Mucosa of descending colon (tissue), 3 donors: ENCODE measurements around the gene TMCO4. TPM values are rescaled to one million over a fixed set of nuclear protein-coding genes. Genes with fewer than 3 reads are reported as not detected.

Source experiments
- ATAC-seq: fragments of 200-7000 bp; cut with Tn5 transposase; one replicate; pipeline ENCODE4 v1.9.1; 2020; ENCODE audit warnings: mild to moderate bottlenecking, moderate library complexity
- DNase-seq, 3 donors: peaks; one replicate each; pipeline ENCODE4 v3.0.0-alpha.2; 2020
- H3K36me3 ChIP-seq: fragments of 200-600 bp; one replicate; pipeline ENCODE4 v1.8.0; 2021; ENCODE audit warnings: low read depth, mild to moderate bottlenecking
- H3K4me1 ChIP-seq: fragments of 200-600 bp; one replicate; pipeline ENCODE4 v1.8.0; 2021; ENCODE audit warnings: low read depth, mild to moderate bottlenecking
- H3K4me3 ChIP-seq: fragments of 200-600 bp; one replicate; pipeline ENCODE4 v1.8.0; 2021; ENCODE audit warnings: mild to moderate bottlenecking
- H3K9me3 ChIP-seq: fragments of 200-600 bp; one replicate; pipeline ENCODE4 v1.8.0; 2021; ENCODE audit warnings: mild to moderate bottlenecking
- intact Hi-C, 2 donors: fragments of 100-400 bp; cut with DNase I in 1 of 2; cut with micrococcal nuclease in 1 of 2; formaldehyde crosslinking; loops; one replicate each; pipeline versions ENCODE4 v1.11.0 to v1.11.1; 2022; cut with DNase I, micrococcal nuclease
- total RNA-seq, 3 donors: library from RNA; stranded (reverse); fragmentation: NEBNext Ultra II Directional in 2 of 3; extraction: Animal tissue kit (Norgen Biotek cat#: 25700) in 2 of 3; gene quantifications; one replicate each; pipeline versions ENCODE4 v1.2.1 to v1.2.4, GENCODE V29; 2021 to 2023
- TF ChIP-seq, protein P1 (sequence below): fragments of 200-600 bp; IDR thresholded peaks from one replicate; pipeline ENCODE4 v1.8.0; 2022; ENCODE audit warnings: antibody characterized with exemption, mild to moderate bottlenecking
- donor health status: DM: no; HTN: no; CAD: no; lungs with moderate emphysema.
- donor health status: DM: no; HTN: no; CAD: no.
- donor health status: DM: no; HTN: yes; CAD: no.

TMCO4 gene
- total RNA-seq, 3 donors from 2014 or later: 27.9 to 42.8 (median 31.9) TPM

DNA sequence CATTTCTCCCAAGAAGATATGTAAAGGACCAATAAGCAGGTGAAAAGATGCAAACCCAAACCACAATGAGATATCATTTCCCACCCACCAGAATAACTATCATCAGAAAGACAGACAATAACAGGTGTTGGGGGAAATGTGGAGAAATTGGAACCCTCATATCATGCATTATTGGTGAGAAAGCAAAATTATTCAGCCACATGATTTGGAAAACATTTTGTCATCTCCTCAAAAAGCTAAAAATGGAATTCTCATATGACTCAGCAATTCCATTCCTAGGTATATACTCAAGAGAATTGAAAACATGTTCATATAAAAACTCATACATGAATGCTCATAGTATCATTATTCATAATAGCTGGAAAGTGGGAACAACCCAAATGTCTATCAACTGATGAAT, 40.5 kb upstream of the TMCO4 start:
- TF ChIP-seq, protein P1, sequence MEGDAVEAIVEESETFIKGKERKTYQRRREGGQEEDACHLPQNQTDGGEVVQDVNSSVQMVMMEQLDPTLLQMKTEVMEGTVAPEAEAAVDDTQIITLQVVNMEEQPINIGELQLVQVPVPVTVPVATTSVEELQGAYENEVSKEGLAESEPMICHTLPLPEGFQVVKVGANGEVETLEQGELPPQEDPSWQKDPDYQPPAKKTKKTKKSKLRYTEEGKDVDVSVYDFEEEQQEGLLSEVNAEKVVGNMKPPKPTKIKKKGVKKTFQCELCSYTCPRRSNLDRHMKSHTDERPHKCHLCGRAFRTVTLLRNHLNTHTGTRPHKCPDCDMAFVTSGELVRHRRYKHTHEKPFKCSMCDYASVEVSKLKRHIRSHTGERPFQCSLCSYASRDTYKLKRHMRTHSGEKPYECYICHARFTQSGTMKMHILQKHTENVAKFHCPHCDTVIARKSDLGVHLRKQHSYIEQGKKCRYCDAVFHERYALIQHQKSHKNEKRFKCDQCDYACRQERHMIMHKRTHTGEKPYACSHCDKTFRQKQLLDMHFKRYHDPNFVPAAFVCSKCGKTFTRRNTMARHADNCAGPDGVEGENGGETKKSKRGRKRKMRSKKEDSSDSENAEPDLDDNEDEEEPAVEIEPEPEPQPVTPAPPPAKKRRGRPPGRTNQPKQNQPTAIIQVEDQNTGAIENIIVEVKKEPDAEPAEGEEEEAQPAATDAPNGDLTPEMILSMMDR: no peak
- H3K4me1 ChIP-seq: peaks cover 1% of the 10 kb centered on the region
- DNase-seq: no peak
- H3K36me3 ChIP-seq: no peaks in the 10 kb centered on the region
- ATAC-seq: no peak
- H3K4me3 ChIP-seq: no peak overlapping the region
- intact Hi-C loops: no loop called here
- H3K9me3 ChIP-seq: no peaks in the 10 kb centered on the region

DNA sequence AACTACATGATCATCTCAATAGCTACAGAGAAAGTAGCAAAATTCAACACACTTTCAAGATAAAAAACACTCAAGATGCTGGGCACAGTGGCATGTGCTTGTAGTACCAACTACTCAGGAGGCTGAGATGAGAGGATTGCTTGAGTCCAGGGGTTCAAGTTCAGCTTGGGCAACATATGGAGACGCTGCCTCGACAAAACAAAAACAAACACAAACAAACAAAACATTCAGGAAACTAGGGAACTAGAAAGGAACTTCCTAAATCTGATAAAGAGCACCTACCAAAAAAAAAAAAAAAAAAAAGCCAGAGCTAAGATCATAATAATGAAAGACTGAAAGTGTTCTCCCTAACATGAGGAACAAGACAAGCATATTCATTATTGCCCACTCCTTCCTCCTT, 38.1 kb upstream of the TMCO4 start:
- ATAC-seq (no peak), DNase-seq (no peak)
- Histone ChIP-seq H3K9me3 (no peaks in the 10 kb centered on the region), H3K4me1 (no peaks in the 10 kb centered on the region), H3K36me3 (no peaks in the 10 kb centered on the region), H3K4me3 (no peak overlapping the region)
- intact Hi-C loops: no loop called here
- TF ChIP-seq, protein P1: no peak

DNA sequence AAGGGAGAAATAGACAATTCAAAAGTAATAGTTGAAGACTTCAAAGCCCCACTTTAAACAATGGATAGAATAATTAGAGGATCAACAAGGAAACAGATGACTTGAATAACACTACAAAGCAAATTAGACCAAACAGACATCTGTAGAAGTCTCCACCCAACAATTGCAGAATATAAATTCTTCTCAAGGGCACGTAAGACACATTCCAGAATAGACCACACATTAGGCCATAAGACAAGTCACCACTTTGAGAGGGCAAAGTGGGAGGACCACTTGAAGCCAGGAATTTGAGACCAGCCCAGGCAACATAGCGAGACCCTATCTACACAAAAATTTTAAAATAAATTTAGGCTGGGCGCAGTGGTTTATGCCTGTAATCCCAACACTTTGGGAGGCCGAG, 35.9 kb upstream of the TMCO4 start:
- no peak overlapping the region for H3K4me3 ChIP-seq
- no peaks in the 10 kb centered on the region for H3K36me3 ChIP-seq
- no peak for ATAC-seq
- TF ChIP-seq, protein P1: no peak
- no peak for DNase-seq
- no peaks in the 10 kb centered on the region for H3K4me1 ChIP-seq
- no peaks in the 10 kb centered on the region for H3K9me3 ChIP-seq
- intact Hi-C loops: no loop called here

DNA sequence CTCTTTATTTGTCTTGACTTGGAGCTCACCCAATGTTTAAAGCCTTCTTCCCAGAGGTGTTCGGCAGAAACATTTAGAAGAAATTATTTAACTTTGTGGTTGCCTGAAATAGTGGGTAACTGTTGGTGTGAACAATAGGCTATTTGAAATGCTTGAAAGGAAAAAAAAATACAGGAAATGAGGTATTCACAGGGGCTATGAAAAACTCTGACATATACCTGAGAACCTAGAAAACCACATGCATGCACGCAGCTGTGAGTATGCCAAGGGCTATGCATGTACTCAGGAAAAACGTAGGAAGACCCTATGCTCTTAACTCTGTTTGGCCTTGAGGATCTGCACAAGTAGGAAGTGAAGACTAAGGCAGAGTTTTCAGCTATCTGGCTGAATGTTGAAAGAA, 31.7 kb upstream of the TMCO4 start:
- no peak overlapping the region for H3K4me3 ChIP-seq
- TF ChIP-seq, protein P1: no peak
- H3K9me3 ChIP-seq: no peaks in the 10 kb centered on the region
- DNase-seq (no peak), ATAC-seq (no peak)
- H3K36me3 ChIP-seq: no peaks in the 10 kb centered on the region
- H3K4me1 ChIP-seq: no peaks in the 10 kb centered on the region
- intact Hi-C loops: no loop called here

DNA sequence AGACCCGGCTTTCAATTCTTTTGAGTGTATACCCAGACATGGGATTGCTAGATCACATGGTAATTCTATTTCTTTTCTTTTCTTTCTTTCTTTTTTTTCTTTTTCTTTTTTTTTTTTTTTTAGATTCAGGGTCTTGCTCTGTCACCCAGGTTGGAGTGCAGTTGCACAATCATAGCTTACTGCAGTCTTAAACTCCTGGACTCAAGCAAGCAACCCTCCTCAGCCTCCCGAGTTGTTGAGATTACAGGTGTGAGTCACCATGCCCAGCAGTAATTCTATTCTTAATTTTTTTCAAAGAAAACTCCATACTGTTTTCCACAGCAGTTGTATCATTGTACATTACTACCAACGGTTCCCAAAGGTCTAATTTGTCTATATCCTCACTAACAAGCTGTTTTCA, 28.8 kb upstream of the TMCO4 start:
- H3K36me3 ChIP-seq: no peaks in the 10 kb centered on the region
- TF ChIP-seq, protein P1: no peak
- H3K9me3 ChIP-seq: no peaks in the 10 kb centered on the region
- H3K4me3 ChIP-seq: no peak overlapping the region
- DNase-seq (no peak), ATAC-seq (peak; percentile 51)
- no peaks in the 10 kb centered on the region for H3K4me1 ChIP-seq
- intact Hi-C loops: no loop called here

DNA sequence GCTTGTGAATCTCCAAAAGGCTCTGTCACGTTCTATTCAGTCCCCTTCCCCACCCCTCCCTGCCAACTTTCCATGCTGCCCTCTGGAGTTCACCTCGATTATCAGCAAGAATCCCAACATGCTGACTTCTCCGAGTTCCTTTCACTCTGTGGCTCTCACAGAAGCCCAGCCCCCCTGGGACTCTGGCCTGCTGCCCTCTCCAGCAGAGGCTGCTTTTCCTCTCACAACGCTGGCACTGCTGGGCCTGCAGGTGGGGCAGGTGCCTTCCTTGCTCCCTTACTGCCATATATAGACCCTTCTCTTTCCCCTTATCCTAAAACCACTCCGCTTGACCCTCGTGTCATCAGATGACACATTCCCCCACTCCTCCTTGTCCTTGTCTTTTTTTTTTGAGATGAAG, 25.6 kb upstream of the TMCO4 start:
- intact Hi-C loops: no loop called here
- ATAC-seq (peak; percentile 56), DNase-seq (peak in 1 of 3 donors; percentile 51)
- no peak overlapping the region for H3K4me3 ChIP-seq
- H3K4me1 ChIP-seq: no peaks in the 10 kb centered on the region
- TF ChIP-seq, protein P1: no peak
- no peaks in the 10 kb centered on the region for H3K9me3 ChIP-seq
- no peaks in the 10 kb centered on the region for H3K36me3 ChIP-seq
